ENCODE data around the gene PELI3.

PELI3 gene

GRCh38 chr11:66492161-66492865, 25.6 kb downstream of the PELI3 start:
- Histone ChIP-seq H3K36me3 (ENCODE audit: insufficient read depth, low read length) (peaks cover 83% of the 10 kb centered on the region), H3K9ac (ENCODE audit: low read length) (no peak overlapping the region), H3K79me2 (ENCODE audit: insufficient read depth, low read length) (no peaks in the 10 kb centered on the region), H3K4me1 (ENCODE audit: insufficient read depth, low read length, severe bottlenecking) (no peaks in the 10 kb centered on the region), H3K9me2 (ENCODE audit: low read depth, low read length) (no peaks in the 10 kb centered on the region), H4K20me1 (ENCODE audit: insufficient read depth, low read length) (no peaks in the 10 kb centered on the region), H3K27me3 (ENCODE audit: insufficient read depth, low read length) (no peaks in the 10 kb centered on the region), H3K4me3 (ENCODE audit: low read depth, low read length, poor library complexity, severe bottlenecking) (no peak overlapping the region), H3K9me3 (ENCODE audit: low read length) (no peaks in the 10 kb centered on the region), H3K27ac (ENCODE audit: low read depth, low read length, poor library complexity, severe bottlenecking) (no peak overlapping the region), H3K4me2 (ENCODE audit: low read length) (no peak overlapping the region), H2AFZ (ENCODE audit: low read length) (no peak overlapping the region), H3F3A (ENCODE audit: insufficient read depth, low read length) (no peaks in the 10 kb centered on the region)
- no peak for TF ChIP-seq CTCF (IDR thresholded peaks at IDR 0.05; ENCODE audit: low read length)
- TF ChIP-seq EZH2 (IDR thresholded peaks at IDR 0.05; ENCODE audit: borderline replicate concordance, low read length), result no peak

- no peaks in the 10 kb centered on the region for H3F3A ChIP-seq (ENCODE audit: insufficient read depth, low read length)
- H4K20me1 ChIP-seq (ENCODE audit: insufficient read depth, low read length), result no peaks in the 10 kb centered on the region
- TF ChIP-seq CTCF (IDR thresholded peaks at IDR 0.05; ENCODE audit: low read length) (no peak), EZH2 (IDR thresholded peaks at IDR 0.05; ENCODE audit: borderline replicate concordance, low read length) (no peak)
- no peaks in the 10 kb centered on the region for H3K9me2 ChIP-seq (ENCODE audit: low read depth, low read length)
- H3K79me2 ChIP-seq (ENCODE audit: insufficient read depth, low read length), result no peaks in the 10 kb centered on the region
- no peak overlapping the region for H3K9ac ChIP-seq (ENCODE audit: low read length)
- H3K27me3 ChIP-seq (ENCODE audit: insufficient read depth, low read length), result no peaks in the 10 kb centered on the region
- no peak overlapping the region for H2AFZ ChIP-seq (ENCODE audit: low read length)
- H3K36me3 ChIP-seq (ENCODE audit: insufficient read depth, low read length), result peaks cover 78% of the 10 kb centered on the region
- no peaks in the 10 kb centered on the region for H3K4me1 ChIP-seq (ENCODE audit: insufficient read depth, low read length, severe bottlenecking)
- no peak overlapping the region for H3K4me3 ChIP-seq (ENCODE audit: low read depth, low read length, poor library complexity, severe bottlenecking)
- H3K9me3 ChIP-seq (ENCODE audit: low read length), result no peaks in the 10 kb centered on the region
- no peak overlapping the region for H3K27ac ChIP-seq (ENCODE audit: low read depth, low read length, poor library complexity, severe bottlenecking)
- no peak overlapping the region for H3K4me2 ChIP-seq (ENCODE audit: low read length)
Measured at GRCh38 chr11:66493130-66493529, 26.4 kb downstream of the PELI3 start.

GRCh38 chr11:66494458-66494857, 27.8 kb downstream of the PELI3 start:
- TF ChIP-seq CTCF (IDR thresholded peaks at IDR 0.05; ENCODE audit: low read length), result no peak
- no peak for TF ChIP-seq EZH2 (IDR thresholded peaks at IDR 0.05; ENCODE audit: borderline replicate concordance, low read length)
- Histone ChIP-seq H3K36me3 (ENCODE audit: insufficient read depth, low read length) (peaks cover 79% of the 10 kb centered on the region), H4K20me1 (ENCODE audit: insufficient read depth, low read length) (no peaks in the 10 kb centered on the region)

More at GRCh38 chr11:66494458-66494857, 27.8 kb downstream of the PELI3 start:
- H3K4me1 ChIP-seq (ENCODE audit: insufficient read depth, low read length, severe bottlenecking), result no peaks in the 10 kb centered on the region
- H3K27me3 ChIP-seq (ENCODE audit: insufficient read depth, low read length), result no peaks in the 10 kb centered on the region
- no peaks in the 10 kb centered on the region for H3K9me3 ChIP-seq (ENCODE audit: low read length)
- no peaks in the 10 kb centered on the region for H3F3A ChIP-seq (ENCODE audit: insufficient read depth, low read length)
- no peak overlapping the region for H3K4me3 ChIP-seq (ENCODE audit: low read depth, low read length, poor library complexity, severe bottlenecking)
- no peaks in the 10 kb centered on the region for H3K79me2 ChIP-seq (ENCODE audit: insufficient read depth, low read length)
- H3K4me2 ChIP-seq (ENCODE audit: low read length), result no peak overlapping the region
- no peak overlapping the region for H3K27ac ChIP-seq (ENCODE audit: low read depth, low read length, poor library complexity, severe bottlenecking)
- no peak overlapping the region for H3K9ac ChIP-seq (ENCODE audit: low read length)
- H2AFZ ChIP-seq (ENCODE audit: low read length), result no peak overlapping the region
- H3K9me2 ChIP-seq (ENCODE audit: low read depth, low read length), result no peaks in the 10 kb centered on the region

Measured in OCI-LY1 (cell line).